Liver (tissue), 3 donors: ENCODE data around the gene RASGRP4.

ENCODE experiments used
- CTCF ChIP-seq: fragments of 150-350 bp; IDR thresholded peaks from 2 replicates; pipeline ENCODE4 v1.5.1; 2017; ENCODE audit warnings: improper control_type of control experiment, low read depth, low read length; ENCODE audit not compliant: missing input control
- GABPA ChIP-seq, 2 donors: IDR thresholded peaks in 1 of 2; conservative IDR thresholded peaks in 1 of 2; 2 replicates each; pipeline ENCODE4 v1.6.1; 2016; ENCODE audit warnings: antibody characterized with exemption in 2 of 2, mild to moderate bottlenecking in 1 of 2, moderate library complexity in 1 of 2
- donor health status: healthy.
- donor health status: healthy.

- TF ChIP-seq CTCF (no peak), GABPA (IDR thresholded peaks at IDR 0.05 in 1 of 2, conservative IDR thresholded peaks at IDR 0.05 in 1 of 2) (no peak)
Measured at GRCh38 chr19:38376576-38376975, 49.4 kb downstream of the RASGRP4 start.
